HL-60 (cell line): ENCODE measurements around the gene PRDM15.

Experiments
- DNase-seq, 2 experiments: peaks; one replicate each; pipeline ENCODE4 v3.0.0-alpha.2; 2010 to 2020; ENCODE audit warnings: low read depth in 1 of 2, low spot score in 1 of 2
- H3K27ac ChIP-seq: fragments of 250-450 bp; sonication (Bioruptor Pico); replicated peaks from 2 replicates; pipeline ENCODE4 v1.5.1; 2020; ENCODE audit warnings: mild to moderate bottlenecking, moderate library complexity
- H3K27me3 ChIP-seq: fragments of 250-450 bp; sonication (Bioruptor Pico); 2 replicates; pipeline ENCODE4 v1.5.1; 2021; ENCODE audit warnings: mild to moderate bottlenecking, moderate library complexity; ENCODE audit not compliant: insufficient read depth, poor library complexity, severe bottlenecking
- H3K4me3 ChIP-seq: replicated peaks from 2 replicates; pipeline ENCODE4 v1.5.1; 2011; ENCODE audit warnings: mild to moderate bottlenecking, control low read depth, low read length; ENCODE audit not compliant: insufficient read depth
- CTCF ChIP-seq: IDR thresholded peaks from one replicate; pipeline ENCODE4 v1.5.1; 2011; ENCODE audit warnings: low read length, control low read depth, inconsistent platforms; ENCODE audit not compliant: insufficient read depth
- GABPA ChIP-seq: IDR thresholded peaks from 2 replicates; pipeline ENCODE4 v1.6.1; 2012; ENCODE audit warnings: low read depth
- POLR2AphosphoS5 ChIP-seq: IDR thresholded peaks from 2 replicates; pipeline ENCODE4 v1.6.1; 2012; ENCODE audit warnings: low read depth
- SPI1 ChIP-seq: IDR thresholded peaks from 2 replicates; pipeline ENCODE4 v1.6.1; 2012; ENCODE audit warnings: low read depth, mild to moderate bottlenecking, borderline replicate concordance
- TF ChIP-seq, protein P1 (sequence below): IDR thresholded peaks from 2 replicates; pipeline ENCODE4 v1.6.1; 2012; ENCODE audit warnings: low read depth; ENCODE audit not compliant: insufficient replicate concordance

The PRDM15 gene

DNA sequence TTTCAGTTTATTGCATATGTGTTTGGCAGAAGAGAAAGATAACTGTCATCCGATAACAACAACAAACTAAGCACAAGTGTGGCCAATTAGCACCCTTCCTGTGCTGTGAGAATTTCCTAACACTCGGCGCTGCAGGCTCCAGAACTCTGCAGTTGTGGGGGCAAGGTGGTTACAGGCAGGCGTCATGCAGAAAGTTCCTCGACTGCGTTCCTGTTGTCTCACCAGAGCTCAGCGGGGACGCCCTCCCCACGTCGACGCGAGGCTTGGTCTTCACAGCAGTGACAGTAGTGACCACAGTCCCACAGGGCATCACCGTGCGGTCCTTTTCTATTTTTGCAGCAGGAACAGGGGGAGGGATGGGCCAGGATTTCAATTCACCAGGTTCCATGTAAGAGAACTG lies 27.6 kb upstream of the PRDM15 start:
- no peak overlapping the region for H3K27ac ChIP-seq
- DNase-seq, result no peak
- no peak for TF ChIP-seq POLR2AphosphoS5
- no peak for TF ChIP-seq GABPA
- TF ChIP-seq CTCF, result no peak
- TF ChIP-seq, protein P1, sequence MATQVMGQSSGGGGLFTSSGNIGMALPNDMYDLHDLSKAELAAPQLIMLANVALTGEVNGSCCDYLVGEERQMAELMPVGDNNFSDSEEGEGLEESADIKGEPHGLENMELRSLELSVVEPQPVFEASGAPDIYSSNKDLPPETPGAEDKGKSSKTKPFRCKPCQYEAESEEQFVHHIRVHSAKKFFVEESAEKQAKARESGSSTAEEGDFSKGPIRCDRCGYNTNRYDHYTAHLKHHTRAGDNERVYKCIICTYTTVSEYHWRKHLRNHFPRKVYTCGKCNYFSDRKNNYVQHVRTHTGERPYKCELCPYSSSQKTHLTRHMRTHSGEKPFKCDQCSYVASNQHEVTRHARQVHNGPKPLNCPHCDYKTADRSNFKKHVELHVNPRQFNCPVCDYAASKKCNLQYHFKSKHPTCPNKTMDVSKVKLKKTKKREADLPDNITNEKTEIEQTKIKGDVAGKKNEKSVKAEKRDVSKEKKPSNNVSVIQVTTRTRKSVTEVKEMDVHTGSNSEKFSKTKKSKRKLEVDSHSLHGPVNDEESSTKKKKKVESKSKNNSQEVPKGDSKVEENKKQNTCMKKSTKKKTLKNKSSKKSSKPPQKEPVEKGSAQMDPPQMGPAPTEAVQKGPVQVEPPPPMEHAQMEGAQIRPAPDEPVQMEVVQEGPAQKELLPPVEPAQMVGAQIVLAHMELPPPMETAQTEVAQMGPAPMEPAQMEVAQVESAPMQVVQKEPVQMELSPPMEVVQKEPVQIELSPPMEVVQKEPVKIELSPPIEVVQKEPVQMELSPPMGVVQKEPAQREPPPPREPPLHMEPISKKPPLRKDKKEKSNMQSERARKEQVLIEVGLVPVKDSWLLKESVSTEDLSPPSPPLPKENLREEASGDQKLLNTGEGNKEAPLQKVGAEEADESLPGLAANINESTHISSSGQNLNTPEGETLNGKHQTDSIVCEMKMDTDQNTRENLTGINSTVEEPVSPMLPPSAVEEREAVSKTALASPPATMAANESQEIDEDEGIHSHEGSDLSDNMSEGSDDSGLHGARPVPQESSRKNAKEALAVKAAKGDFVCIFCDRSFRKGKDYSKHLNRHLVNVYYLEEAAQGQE, result no peak
- no peak for TF ChIP-seq SPI1
- H3K27me3 ChIP-seq, result no peaks in the 10 kb centered on the region
- H3K4me3 ChIP-seq, result no peak overlapping the region

- no peak for TF ChIP-seq CTCF
- TF ChIP-seq, protein P1, result no peak
- no peak for TF ChIP-seq POLR2AphosphoS5
- TF ChIP-seq SPI1, result no peak
- TF ChIP-seq GABPA, result no peak
These were observed 24.6 kb upstream of the PRDM15 start for GRCh38 chr21:41903559-41904351.

DNA sequence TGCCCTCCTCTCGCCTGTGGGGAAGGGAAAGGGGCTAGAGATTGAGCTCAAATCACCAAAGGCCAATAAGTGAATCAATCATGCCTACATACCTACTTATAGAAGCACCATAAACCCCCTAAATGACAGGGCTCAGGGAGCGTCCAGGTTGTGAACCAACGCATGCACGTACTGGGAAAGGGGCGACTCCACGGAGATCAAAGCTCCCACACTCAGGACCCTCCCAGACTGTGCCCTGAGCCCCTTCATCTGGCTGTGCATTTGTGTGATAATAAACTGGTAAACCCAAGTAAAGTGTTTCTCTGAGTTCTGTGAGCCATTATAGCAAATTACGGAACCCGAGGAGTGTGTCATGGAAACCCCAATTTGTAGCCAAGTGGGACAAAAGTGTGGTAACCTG lies 23.8 kb upstream of the PRDM15 start:
- Histone ChIP-seq H3K27ac (no peak overlapping the region), H3K27me3 (no peaks in the 10 kb centered on the region), H3K4me3 (no peak overlapping the region)
- TF ChIP-seq GABPA (no peak), SPI1 (no peak), CTCF (no peak), POLR2AphosphoS5 (no peak)
- TF ChIP-seq, protein P1, result no peak
- DNase-seq, result no peak

More at GRCh38 chr21:41903559-41904351, 24.6 kb upstream of the PRDM15 start:
- Histone ChIP-seq H3K27ac (no peak overlapping the region), H3K4me3 (no peak overlapping the region), H3K27me3 (no peaks in the 10 kb centered on the region)
- DNase-seq, result no peak
